ENCODE results near the gene FSTL5. TPM values are rescaled to one million over a fixed set of nuclear protein-coding genes. Genes with fewer than 3 reads are reported as not detected.

The FSTL5 gene
- total and polyA plus RNA-seq, 9 of the 15 experiments (the other 6 are each of a cell fraction or from before 2014, with no cell fraction given): 0.09 to 3.1 (median 0.50) TPM; not detected in 1

- TF ChIP-seq, protein P1, sequence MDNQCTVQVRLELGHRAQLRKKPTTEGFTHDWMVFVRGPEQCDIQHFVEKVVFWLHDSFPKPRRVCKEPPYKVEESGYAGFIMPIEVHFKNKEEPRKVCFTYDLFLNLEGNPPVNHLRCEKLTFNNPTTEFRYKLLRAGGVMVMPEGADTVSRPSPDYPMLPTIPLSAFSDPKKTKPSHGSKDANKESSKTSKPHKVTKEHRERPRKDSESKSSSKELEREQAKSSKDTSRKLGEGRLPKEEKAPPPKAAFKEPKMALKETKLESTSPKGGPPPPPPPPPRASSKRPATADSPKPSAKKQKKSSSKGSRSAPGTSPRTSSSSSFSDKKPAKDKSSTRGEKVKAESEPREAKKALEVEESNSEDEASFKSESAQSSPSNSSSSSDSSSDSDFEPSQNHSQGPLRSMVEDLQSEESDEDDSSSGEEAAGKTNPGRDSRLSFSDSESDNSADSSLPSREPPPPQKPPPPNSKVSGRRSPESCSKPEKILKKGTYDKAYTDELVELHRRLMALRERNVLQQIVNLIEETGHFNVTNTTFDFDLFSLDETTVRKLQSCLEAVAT (IDR thresholded peaks at IDR 0.05): no peak
- TF ChIP-seq MAZ (CRISPR knock-in tag; conservative IDR thresholded peaks at IDR 0.05 in 1 of 2, IDR thresholded peaks at IDR 0.05 in 1 of 2) (no peak), STAT6 (CRISPR knock-in tag; IDR thresholded peaks at IDR 0.05) (no peak), E2F5 (CRISPR knock-in tag; IDR thresholded peaks at IDR 0.05) (no peak), C11orf30 (IDR thresholded peaks at IDR 0.05; ENCODE audit: low read depth) (no peak), MTA2 (IDR thresholded peaks at IDR 0.05; ENCODE audit: low read depth) (no peak), ATF3 (IDR thresholded peaks at IDR 0.05) (no peak), ATF3 (CRISPR knock-in tag; conservative IDR thresholded peaks at IDR 0.05) (no peak)
Observed at GRCh38 chr4:161530710-161531109, 633.1 kb downstream of the FSTL5 start (continued).
